ENCODE measurements around the gene TRAF3.

Gene TRAF3

GRCh38 chr14:102799684-102800562 is 22.7 kb downstream of the TRAF3 start:
- no peak for DNase-seq (ENCODE audit: low read depth in 1 of 2, low spot score in 1 of 2)
- no peak overlapping the region for H3K27ac ChIP-seq (replicated peaks)

GRCh38 chr14:102802834-102803523 is 25.7 kb downstream of the TRAF3 start:
- no peak overlapping the region for H3K27ac ChIP-seq (replicated peaks)
- H3K4me3 ChIP-seq (replicated peaks; ENCODE audit: insufficient read depth, low read length), result no peak overlapping the region
- TF ChIP-seq GABPA (IDR thresholded peaks at IDR 0.05; ENCODE audit: low read depth) (no peak), SPI1 (IDR thresholded peaks at IDR 0.05; ENCODE audit: borderline replicate concordance, low read depth) (no peak), REST (IDR thresholded peaks at IDR 0.05; ENCODE audit: insufficient replicate concordance, low read depth) (no peak)
- no peaks in the 10 kb centered on the region for H3K27me3 ChIP-seq (ENCODE audit: insufficient read depth, poor library complexity, severe bottlenecking)
- no peak for DNase-seq (ENCODE audit: low read depth in 1 of 2, low spot score in 1 of 2)

More at GRCh38 chr14:102799684-102800562, 22.7 kb downstream of the TRAF3 start:
- Histone ChIP-seq H3K27me3 (ENCODE audit: insufficient read depth, poor library complexity, severe bottlenecking) (no peaks in the 10 kb centered on the region), H3K4me3 (replicated peaks; ENCODE audit: insufficient read depth, low read length) (no peak overlapping the region)
- no peak for TF ChIP-seq SPI1 (IDR thresholded peaks at IDR 0.05; ENCODE audit: borderline replicate concordance, low read depth)

- H3K27me3 ChIP-seq (ENCODE audit: insufficient read depth, poor library complexity, severe bottlenecking), result no peaks in the 10 kb centered on the region
- TF ChIP-seq SPI1 (IDR thresholded peaks at IDR 0.05; ENCODE audit: borderline replicate concordance, low read depth) (no peak), GABPA (IDR thresholded peaks at IDR 0.05; ENCODE audit: low read depth) (no peak), CTCF (IDR thresholded peaks at IDR 0.05; ENCODE audit: insufficient read depth, low read length) (no peak), REST (IDR thresholded peaks at IDR 0.05; ENCODE audit: insufficient replicate concordance, low read depth) (no peak)
- H3K4me3 ChIP-seq (replicated peaks; ENCODE audit: insufficient read depth, low read length), result no peak overlapping the region
- DNase-seq (ENCODE audit: low read depth in 1 of 2, low spot score in 1 of 2), result no peak
- H3K27ac ChIP-seq (replicated peaks), result no peak overlapping the region
Observed at GRCh38 chr14:102804858-102805257, 27.6 kb downstream of the TRAF3 start.

GRCh38 chr14:102805371-102805891 is 28.2 kb downstream of the TRAF3 start:
- DNase-seq (ENCODE audit: low read depth in 1 of 2, low spot score in 1 of 2), result no peak
- H3K27me3 ChIP-seq (ENCODE audit: insufficient read depth, poor library complexity, severe bottlenecking), result no peaks in the 10 kb centered on the region
- no peak overlapping the region for H3K4me3 ChIP-seq (replicated peaks; ENCODE audit: insufficient read depth, low read length)
- no peak overlapping the region for H3K27ac ChIP-seq (replicated peaks)
- TF ChIP-seq REST (IDR thresholded peaks at IDR 0.05; ENCODE audit: insufficient replicate concordance, low read depth) (no peak), GABPA (IDR thresholded peaks at IDR 0.05; ENCODE audit: low read depth) (no peak), SPI1 (IDR thresholded peaks at IDR 0.05; ENCODE audit: borderline replicate concordance, low read depth) (no peak), CTCF (IDR thresholded peaks at IDR 0.05; ENCODE audit: insufficient read depth, low read length) (no peak), POLR2AphosphoS5 (IDR thresholded peaks at IDR 0.05; ENCODE audit: low read depth) (no peak)

Data from HL-60 (cell line).